HCT116 (cell line): ENCODE data around the gene TEAD1. TPM values are rescaled to one million over a fixed set of nuclear protein-coding genes. Genes with fewer than 3 reads are reported as not detected.

ENCODE experiments used
- CBX3 ChIP-seq: IDR thresholded peaks from 2 replicates; pipeline ENCODE4 v1.6.1; 2012; ENCODE audit warnings: low read depth
- CTCF ChIP-seq, 3 experiments: fragments of 200-600 bp in 1 of 3; sonication (generic) in 1 of 3; IDR thresholded peaks in 2 of 3; conservative IDR thresholded peaks in 1 of 3; 2 replicates each; pipeline ENCODE4 v1.5.1; 2012 to 2017; ENCODE audit warnings: low read depth in 2 of 3, low read length in 2 of 3, antibody characterized with exemption in 1 of 3, borderline replicate concordance in 1 of 3, control low read depth in 1 of 3, mild to moderate bottlenecking in 1 of 3, mixed read lengths in 1 of 3, mixed run types in 1 of 3, moderate library complexity in 1 of 3; ENCODE audit not compliant: insufficient read depth in 1 of 3
- EZH2 ChIP-seq: fragments of 200-600 bp; sonication (generic); IDR thresholded peaks from 2 replicates; pipeline ENCODE4 v1.6.1; 2017; ENCODE audit warnings: antibody characterized with exemption, mixed run types
- POLR2A ChIP-seq: IDR thresholded peaks from 2 replicates; pipeline ENCODE4 v1.7.0; 2011; ENCODE audit warnings: borderline replicate concordance; ENCODE audit not compliant: insufficient read depth, insufficient read length; ENCODE audit errors: extremely low read depth
- POLR2AphosphoS5 ChIP-seq: IDR thresholded peaks from 2 replicates; pipeline ENCODE4 v1.6.1; 2011; ENCODE audit warnings: mild to moderate bottlenecking, low read depth, low read length, moderate library complexity
- SRF ChIP-seq: IDR thresholded peaks from 2 replicates; pipeline ENCODE4 v1.6.1; 2012; ENCODE audit warnings: low read depth
- ZNF274 ChIP-seq: fragments of 200-500 bp; sonication (Bioruptor generic); IDR thresholded peaks from 2 replicates; pipeline ENCODE4 v1.6.1; 2014; ENCODE audit warnings: mild to moderate bottlenecking, low read depth, low read length, inconsistent platforms
- total RNA-seq: library from RNA; stranded (reverse); gene quantifications from one replicate; pipeline ENCODE4 v1.2.1, GENCODE V29; 2021; ENCODE audit not compliant: unreplicated experiment
- TF ChIP-seq, protein P1 (sequence below): IDR thresholded peaks from 2 replicates; pipeline ENCODE4 v1.6.1; 2012; ENCODE audit warnings: low read depth

Gene TEAD1
- total RNA-seq, 1 experiment from 2014 or later: 103 TPM

- TF ChIP-seq CTCF (IDR thresholded peaks at IDR 0.05 in 2 of 3, conservative IDR thresholded peaks at IDR 0.05 in 1 of 3; ENCODE audit: borderline replicate concordance in 1 of 3, insufficient read depth in 1 of 3, low read depth in 2 of 3, low read length in 2 of 3) (no peak), POLR2AphosphoS5 (no peak), POLR2A (no peak), ZNF274 (no peak), CBX3 (no peak), EZH2 (no peak), SRF (no peak)
- TF ChIP-seq, protein P1, sequence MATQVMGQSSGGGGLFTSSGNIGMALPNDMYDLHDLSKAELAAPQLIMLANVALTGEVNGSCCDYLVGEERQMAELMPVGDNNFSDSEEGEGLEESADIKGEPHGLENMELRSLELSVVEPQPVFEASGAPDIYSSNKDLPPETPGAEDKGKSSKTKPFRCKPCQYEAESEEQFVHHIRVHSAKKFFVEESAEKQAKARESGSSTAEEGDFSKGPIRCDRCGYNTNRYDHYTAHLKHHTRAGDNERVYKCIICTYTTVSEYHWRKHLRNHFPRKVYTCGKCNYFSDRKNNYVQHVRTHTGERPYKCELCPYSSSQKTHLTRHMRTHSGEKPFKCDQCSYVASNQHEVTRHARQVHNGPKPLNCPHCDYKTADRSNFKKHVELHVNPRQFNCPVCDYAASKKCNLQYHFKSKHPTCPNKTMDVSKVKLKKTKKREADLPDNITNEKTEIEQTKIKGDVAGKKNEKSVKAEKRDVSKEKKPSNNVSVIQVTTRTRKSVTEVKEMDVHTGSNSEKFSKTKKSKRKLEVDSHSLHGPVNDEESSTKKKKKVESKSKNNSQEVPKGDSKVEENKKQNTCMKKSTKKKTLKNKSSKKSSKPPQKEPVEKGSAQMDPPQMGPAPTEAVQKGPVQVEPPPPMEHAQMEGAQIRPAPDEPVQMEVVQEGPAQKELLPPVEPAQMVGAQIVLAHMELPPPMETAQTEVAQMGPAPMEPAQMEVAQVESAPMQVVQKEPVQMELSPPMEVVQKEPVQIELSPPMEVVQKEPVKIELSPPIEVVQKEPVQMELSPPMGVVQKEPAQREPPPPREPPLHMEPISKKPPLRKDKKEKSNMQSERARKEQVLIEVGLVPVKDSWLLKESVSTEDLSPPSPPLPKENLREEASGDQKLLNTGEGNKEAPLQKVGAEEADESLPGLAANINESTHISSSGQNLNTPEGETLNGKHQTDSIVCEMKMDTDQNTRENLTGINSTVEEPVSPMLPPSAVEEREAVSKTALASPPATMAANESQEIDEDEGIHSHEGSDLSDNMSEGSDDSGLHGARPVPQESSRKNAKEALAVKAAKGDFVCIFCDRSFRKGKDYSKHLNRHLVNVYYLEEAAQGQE: no peak
- TF ChIP-seq, all 23 proteins: peak for 0
These were observed 17.3 kb downstream of the TEAD1 start (continued) for GRCh38 chr11:12691473-12691872.
